ENCODE measurements around the gene OPN1SW. TPM values are rescaled to one million over a fixed set of nuclear protein-coding genes. Genes with fewer than 3 reads are reported as not detected.

OPN1SW gene
- total and polyA plus RNA-seq, 9 of the 15 experiments (the other 6 are each of a cell fraction or from before 2014, with no cell fraction given) = 0.84 to 1.0 TPM; not detected in 7

DNA sequence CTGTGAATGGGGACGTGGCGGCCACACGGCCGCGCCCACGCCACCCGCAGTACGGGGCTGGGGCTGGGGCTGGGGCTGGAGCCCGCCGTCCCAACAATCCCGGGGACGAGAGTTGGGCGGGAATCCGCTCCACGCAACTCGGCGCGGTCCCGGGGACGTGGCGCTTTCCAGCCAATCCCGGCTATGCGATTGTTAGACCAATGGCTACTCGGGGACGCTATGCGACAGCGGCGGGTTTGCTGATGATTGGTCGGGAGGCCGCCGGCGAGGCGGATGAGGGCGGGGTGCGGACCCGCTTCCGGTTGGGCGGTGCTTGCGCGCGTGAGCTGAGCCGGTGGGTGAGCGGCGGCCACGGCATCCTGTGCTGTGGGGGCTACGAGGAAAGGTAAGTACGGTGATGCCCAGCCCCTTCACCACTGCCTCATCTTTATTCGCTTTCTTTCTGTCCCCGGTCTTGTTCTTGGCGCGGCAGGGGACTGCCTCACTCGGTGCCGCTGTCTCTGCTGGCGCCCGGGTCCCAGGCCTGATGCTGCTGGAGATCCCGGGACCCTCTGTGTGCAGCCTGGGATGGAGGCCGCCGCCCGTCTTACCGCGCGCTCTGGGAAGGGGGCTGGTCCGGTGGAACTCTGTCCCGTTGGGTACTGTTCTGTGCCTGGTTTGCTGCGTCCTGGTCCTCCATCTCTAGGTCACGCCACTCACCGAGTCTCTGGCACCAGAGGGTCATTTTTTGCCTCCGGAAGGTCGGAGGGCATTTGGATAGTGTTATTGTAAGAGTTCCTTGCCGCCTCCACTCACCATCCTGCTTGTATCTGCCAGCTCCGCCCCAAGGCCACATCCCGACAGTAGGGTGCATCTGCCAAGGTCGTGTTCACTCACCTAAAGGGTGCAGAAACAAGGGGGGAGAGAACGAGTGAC lies 36.3 kb downstream of the OPN1SW start, which contains the start of gene CALU:
Gene CALU (plus strand): TSS at position 312 of the 915 bp plus-strand sequence. CDS start 9,225 bp downstream, outside the sequence.
- Histone ChIP-seq H3K36me3 (ENCODE audit: control insufficient read depth, insufficient read depth, low read length) (peaks cover 40% of the 10 kb centered on the region), H3K4me3 (peak within 1 kb of the TSS; percentile 86), H4K20me1 (replicated peaks; ENCODE audit: control insufficient read depth, insufficient read depth, low read length) (peaks cover 48% of the 10 kb centered on the region), H3K4me1 (replicated peaks in 1 of 2; ENCODE audit: control insufficient read depth in 2 of 2, insufficient read depth in 2 of 2, low read length in 2 of 2) (peaks cover 19 to 57% of the 10 kb centered on the region in 2 experiments), H3K9me3 (replicated peaks; ENCODE audit: control insufficient read depth, insufficient read depth, low read depth, low read length) (no peaks in the 10 kb centered on the region), H3K27ac (ENCODE audit: extremely low read depth, low read depth, low read length) (peak within 1 kb of the TSS; percentile 90), H3K79me2 (ENCODE audit: control insufficient read depth, insufficient read depth, low read length) (peaks cover 59% of the 10 kb centered on the region), H3K9me1 (ENCODE audit: control insufficient read depth, insufficient read depth, low read length) (peaks cover 5% of the 10 kb centered on the region), H2AFZ (ENCODE audit: low read depth, low read length) (peak within 1 kb of the TSS; percentile 95), H3K4me2 (ENCODE audit: insufficient read depth, low read length) (peak within 1 kb of the TSS; percentile 98), H3K27me3 (ENCODE audit: control insufficient read depth in 2 of 2, insufficient read depth in 2 of 2, low read length in 2 of 2) (no peaks in the 10 kb centered on the region), H3K9ac (ENCODE audit: insufficient read depth in 1 of 2, low read depth in 2 of 2, low read length in 2 of 2) (peak within 1 kb of the TSS; percentile 97 to 98)
- ATAC-seq = peak; percentile 96
- peak; percentile 100 for DNase-seq (ENCODE audit: extremely low read depth in 1 of 4, low spot score in 3 of 4)
- TSS peak; percentile 52 for BruUV-seq (replicated peaks)
- ChIA-PET CTCF (ENCODE audit: low intra/inter-chr PET ratio) (interaction anchor here (0.6 kb wide), 1 partner anchor 142 kb away, joined by 3 read pairs; no protein-coding TSS in a partner anchor), POLR2A (interaction anchor here (0.6 to 10.5 kb wide), 38 partner anchors 9 to 1097 kb away, joined by 3 to 242 read pairs (median 6); partner anchors contain the start of genes ATP6V1F and METTL2B)
- FAIRE-seq = peak; percentile 90
- intact Hi-C loops (cut with micrococcal nuclease) (loop anchor here (1.0 to 5.0 kb wide), 4 partner anchors 43 to 1288 kb away; partner anchors contain the start of gene ATP6V1F), in situ Hi-C loops (cut with MboI) (no loop called here)
- WGBS (ENCODE audit: insufficient coverage, low coverage, missing lambda C conversion rate) = under 1% methylated on average over 68 of the region's 74 CpGs
- TF ChIP-seq HMGN3 (IDR thresholded peaks at IDR 0.05; ENCODE audit: borderline replicate concordance, extremely low read depth, insufficient read length, low read depth, low read length) (peak; percentile 99), HIVEP1 (CRISPR knock-in tag; IDR thresholded peaks at IDR 0.05) (peak; percentile 48; the same call in 1 of the 2 replicates), ZFPM2 (CRISPR knock-in tag; IDR thresholded peaks at IDR 0.05) (no peak), ZNF75A (CRISPR knock-in tag; IDR thresholded peaks at IDR 0.05) (no peak), XRCC4 (IDR thresholded peaks at IDR 0.05; ENCODE audit: extremely low read depth, insufficient read depth, insufficient read length) (no peak), ZNF253 (CRISPR knock-in tag; conservative IDR thresholded peaks at IDR 0.05) (no peak), TSC22D4 (tag; IDR thresholded peaks at IDR 0.05) (no peak), ZNF143 (CRISPR knock-in tag; IDR thresholded peaks at IDR 0.05) (no peak), TGIF2 (CRISPR knock-in tag; IDR thresholded peaks at IDR 0.05) (no peak; the same call in 1 of the 2 replicates), ZBTB17 (CRISPR knock-in tag; IDR thresholded peaks at IDR 0.05) (no peak), NR2F6 (CRISPR knock-in tag; IDR thresholded peaks at IDR 0.05) (no peak)
- TF ChIP-seq, protein P1, sequence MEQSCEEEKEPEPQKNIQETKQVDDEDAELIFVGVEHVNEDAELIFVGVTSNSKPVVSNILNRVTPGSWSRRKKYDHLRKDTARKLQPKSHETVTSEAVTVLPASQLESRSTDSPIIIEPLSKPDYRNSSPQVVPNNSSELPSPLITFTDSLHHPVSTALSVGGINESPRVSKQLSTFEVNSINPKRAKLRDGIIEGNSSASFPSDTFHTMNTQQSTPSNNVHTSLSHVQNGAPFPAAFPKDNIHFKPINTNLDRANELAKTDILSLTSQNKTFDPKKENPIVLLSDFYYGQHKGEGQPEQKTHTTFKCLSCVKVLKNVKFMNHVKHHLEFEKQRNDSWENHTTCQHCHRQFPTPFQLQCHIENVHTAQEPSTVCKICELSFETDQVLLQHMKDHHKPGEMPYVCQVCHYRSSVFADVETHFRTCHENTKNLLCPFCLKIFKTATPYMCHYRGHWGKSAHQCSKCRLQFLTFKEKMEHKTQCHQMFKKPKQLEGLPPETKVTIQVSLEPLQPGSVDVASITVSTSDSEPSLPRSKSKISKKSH (CRISPR knock-in tag; IDR thresholded peaks at IDR 0.05) = no peak
- TF ChIP-seq, protein P2, sequence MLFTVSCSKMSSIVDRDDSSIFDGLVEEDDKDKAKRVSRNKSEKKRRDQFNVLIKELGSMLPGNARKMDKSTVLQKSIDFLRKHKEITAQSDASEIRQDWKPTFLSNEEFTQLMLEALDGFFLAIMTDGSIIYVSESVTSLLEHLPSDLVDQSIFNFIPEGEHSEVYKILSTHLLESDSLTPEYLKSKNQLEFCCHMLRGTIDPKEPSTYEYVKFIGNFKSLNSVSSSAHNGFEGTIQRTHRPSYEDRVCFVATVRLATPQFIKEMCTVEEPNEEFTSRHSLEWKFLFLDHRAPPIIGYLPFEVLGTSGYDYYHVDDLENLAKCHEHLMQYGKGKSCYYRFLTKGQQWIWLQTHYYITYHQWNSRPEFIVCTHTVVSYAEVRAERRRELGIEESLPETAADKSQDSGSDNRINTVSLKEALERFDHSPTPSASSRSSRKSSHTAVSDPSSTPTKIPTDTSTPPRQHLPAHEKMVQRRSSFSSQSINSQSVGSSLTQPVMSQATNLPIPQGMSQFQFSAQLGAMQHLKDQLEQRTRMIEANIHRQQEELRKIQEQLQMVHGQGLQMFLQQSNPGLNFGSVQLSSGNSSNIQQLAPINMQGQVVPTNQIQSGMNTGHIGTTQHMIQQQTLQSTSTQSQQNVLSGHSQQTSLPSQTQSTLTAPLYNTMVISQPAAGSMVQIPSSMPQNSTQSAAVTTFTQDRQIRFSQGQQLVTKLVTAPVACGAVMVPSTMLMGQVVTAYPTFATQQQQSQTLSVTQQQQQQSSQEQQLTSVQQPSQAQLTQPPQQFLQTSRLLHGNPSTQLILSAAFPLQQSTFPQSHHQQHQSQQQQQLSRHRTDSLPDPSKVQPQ (CRISPR knock-in tag; IDR thresholded peaks at IDR 0.05; ENCODE audit: borderline replicate concordance) = no peak

Data from K562 (cell line).